NCI-H2107 treated with DMSO at 0.1 percent for 48 hours (cell line): ENCODE data around the gene TMEM30A.

Experiments
- DNase-seq: peaks from one replicate; lab custom pipeline; 2025; ENCODE audit not compliant: unreplicated experiment; lab: John Stamatoyannopoulos, UW

The TMEM30A gene

GRCh38 chr6:75266716-75267291 is 17.8 kb downstream of the TMEM30A start:
- peak; percentile 11 for DNase-seq

- DNase-seq = no peak
These were observed 21.2 kb downstream of the TMEM30A start for GRCh38 chr6:75263401-75263750.

- DNase-seq = no peak
These were observed 21.7 kb downstream of the TMEM30A start for GRCh38 chr6:75262716-75263400.

- DNase-seq = no peak
These were observed 23.3 kb downstream of the TMEM30A start for GRCh38 chr6:75261299-75261698.

GRCh38 chr6:75257343-75258087 is 27.1 kb downstream of the TMEM30A start:
- DNase-seq = no peak

GRCh38 chr6:75250552-75250951 is 34.0 kb downstream of the TMEM30A start:
- DNase-seq = no peak

GRCh38 chr6:75249837-75250236 is 34.8 kb downstream of the TMEM30A start:
- DNase-seq = no peak

- no peak for DNase-seq
These were observed 38.2 kb downstream of the TMEM30A start for GRCh38 chr6:75246386-75246785.

- peak; percentile 9 for DNase-seq
These were observed 40.5 kb downstream of the TMEM30A start for GRCh38 chr6:75244063-75244584.

GRCh38 chr6:75243333-75244062 is 41.1 kb downstream of the TMEM30A start, which contains the start of gene COX7A2:
TSS of gene COX7A2 (minus strand) at chr6:75243801. CDS start at chr6:75243734, 67 bp downstream.
- peak; percentile 97 for DNase-seq

GRCh38 chr6:75236630-75237029 is 48.0 kb downstream of the TMEM30A start:
- no peak for DNase-seq

- DNase-seq = no peak
These were observed 49.3 kb downstream of the TMEM30A start for GRCh38 chr6:75235271-75235670.

- DNase-seq = no peak
These were observed 50.3 kb downstream of the TMEM30A start for GRCh38 chr6:75234126-75234865.

- DNase-seq = peak; percentile 52
These were observed 51.4 kb downstream of the TMEM30A start for GRCh38 chr6:75233092-75233615.

GRCh38 chr6:75230484-75231325 is 53.9 kb downstream of the TMEM30A start:
- peak; percentile 19 for DNase-seq

- DNase-seq = no peak
These were observed 60.2 kb downstream of the TMEM30A start for GRCh38 chr6:75224303-75224926.

- no peak for DNase-seq
These were observed 61.2 kb downstream of the TMEM30A start for GRCh38 chr6:75223428-75223827.

- no peak for DNase-seq
These were observed 62.3 kb downstream of the TMEM30A start for GRCh38 chr6:75222261-75222660.

GRCh38 chr6:75221116-75221515 is 63.5 kb downstream of the TMEM30A start:
- DNase-seq = no peak
